HuH-7.5 (cell line): ENCODE measurements around the gene GLMN.

Experiments used
- DNase-seq: peaks from one replicate; pipeline ENCODE4 v3.0.0; 2011; ENCODE audit warnings: low spot score

GLMN gene, protein sequence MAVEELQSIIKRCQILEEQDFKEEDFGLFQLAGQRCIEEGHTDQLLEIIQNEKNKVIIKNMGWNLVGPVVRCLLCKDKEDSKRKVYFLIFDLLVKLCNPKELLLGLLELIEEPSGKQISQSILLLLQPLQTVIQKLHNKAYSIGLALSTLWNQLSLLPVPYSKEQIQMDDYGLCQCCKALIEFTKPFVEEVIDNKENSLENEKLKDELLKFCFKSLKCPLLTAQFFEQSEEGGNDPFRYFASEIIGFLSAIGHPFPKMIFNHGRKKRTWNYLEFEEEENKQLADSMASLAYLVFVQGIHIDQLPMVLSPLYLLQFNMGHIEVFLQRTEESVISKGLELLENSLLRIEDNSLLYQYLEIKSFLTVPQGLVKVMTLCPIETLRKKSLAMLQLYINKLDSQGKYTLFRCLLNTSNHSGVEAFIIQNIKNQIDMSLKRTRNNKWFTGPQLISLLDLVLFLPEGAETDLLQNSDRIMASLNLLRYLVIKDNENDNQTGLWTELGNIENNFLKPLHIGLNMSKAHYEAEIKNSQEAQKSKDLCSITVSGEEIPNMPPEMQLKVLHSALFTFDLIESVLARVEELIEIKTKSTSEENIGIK

DNA sequence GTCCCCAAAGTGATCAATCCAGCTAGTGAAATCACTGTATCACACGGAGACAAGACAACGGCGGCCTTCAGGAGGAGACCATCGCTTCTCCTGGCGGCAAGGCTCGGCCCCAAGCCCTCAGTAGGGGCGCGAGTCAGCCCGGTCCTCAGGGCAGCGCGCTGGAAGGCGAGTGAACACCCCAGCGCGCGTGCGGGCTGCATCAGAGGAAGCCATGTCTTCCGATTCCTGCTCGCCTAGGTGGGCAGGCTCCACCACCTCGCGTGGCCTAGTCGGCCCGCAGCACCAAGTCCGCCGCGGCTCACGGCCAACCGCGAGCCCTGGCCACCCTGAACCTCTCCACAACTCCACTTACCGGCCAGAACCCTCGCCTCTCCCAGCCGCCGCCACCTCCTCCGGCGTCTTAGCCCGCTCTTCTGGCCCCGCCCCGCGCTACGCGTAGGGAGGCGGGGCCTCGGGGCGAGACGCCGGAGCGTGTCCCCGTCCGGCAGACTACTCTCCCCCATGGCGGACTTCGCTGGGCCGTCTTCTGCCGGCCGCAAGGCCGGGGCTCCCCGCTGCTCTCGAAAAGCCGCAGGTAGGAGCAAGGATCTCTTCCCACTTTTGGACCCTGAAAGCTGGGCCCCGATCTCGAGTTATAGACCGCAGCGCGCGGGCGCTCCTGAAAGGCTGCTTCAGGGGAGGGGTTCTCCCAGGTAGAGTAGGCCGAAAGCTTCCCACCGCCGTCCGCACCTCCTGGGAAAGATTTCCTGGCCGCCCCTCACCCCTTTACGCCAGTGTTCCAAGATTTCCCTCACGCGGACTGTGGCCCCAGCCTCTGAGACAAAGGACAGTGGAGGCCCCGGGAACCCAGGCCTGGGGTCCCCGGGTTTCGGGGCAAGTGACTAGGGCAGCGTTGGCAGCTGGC lies at the start of gene GLMN, which contains the start of gene RPAP2:
GLMN (minus strand) TSS at position 415 of the 904 bp plus-strand sequence. CDS start 988 bp downstream, outside the sequence.
RPAP2 (plus strand) TSS at position 487 of the 904 bp plus-strand sequence; CDS start at position 502, 15 bp downstream.
- peak; percentile 43 for DNase-seq

DNA sequence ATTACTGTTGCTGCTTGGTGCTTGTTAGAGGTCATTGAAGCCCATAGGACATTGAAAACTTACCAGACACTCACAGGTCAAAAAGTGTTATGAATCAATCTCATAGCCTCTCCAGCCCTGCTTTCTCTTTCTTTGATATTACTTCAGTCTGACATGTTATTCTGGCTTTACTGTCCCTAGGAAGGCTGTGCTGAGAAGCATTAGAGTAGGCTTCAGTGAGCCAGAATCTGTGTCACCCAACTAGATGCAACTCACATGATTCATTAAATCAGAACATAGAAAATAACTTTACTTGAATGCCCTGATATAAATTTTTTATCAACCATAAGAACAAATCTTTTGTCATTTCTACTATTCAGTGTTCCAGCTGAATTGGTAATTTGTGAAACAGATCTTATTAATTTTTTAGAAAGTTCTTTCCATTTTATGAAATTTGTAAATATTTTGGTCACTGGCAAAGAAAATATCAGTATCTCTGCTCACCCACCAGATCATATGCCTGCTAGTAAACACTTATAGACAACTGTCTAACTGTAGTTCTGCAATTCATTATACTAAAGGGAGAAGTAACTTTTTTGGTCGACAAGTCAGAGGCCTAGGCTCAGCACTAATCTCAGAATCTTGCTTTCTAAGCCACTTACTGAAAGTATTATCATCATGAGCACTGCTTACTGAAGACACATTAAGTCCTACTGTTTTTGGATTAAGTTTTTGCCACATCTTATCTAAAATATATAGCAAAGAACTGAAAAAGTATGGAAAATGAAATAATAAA lies 48.3 kb upstream of the GLMN start:
- DNase-seq = no peak

DNA sequence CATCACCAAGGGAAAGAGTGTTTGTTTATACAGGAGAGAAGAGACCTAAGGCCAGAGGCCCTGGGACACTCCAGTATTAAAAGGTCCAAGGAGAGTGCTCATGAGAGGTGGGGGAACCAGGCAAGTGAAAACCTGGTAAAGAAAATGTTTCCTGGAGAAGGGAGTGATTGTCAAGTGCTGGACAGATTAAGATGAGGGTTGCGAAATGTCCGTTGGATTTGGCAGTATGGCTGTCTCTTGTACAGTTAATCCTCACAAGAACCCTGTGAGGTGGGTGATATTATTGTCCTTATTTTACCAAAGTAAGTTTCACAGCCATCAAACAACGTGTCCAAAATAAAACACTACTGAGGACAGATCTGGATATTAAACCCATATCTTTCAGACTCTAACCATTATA lies 44.3 kb upstream of the GLMN start:
- no peak for DNase-seq

DNA sequence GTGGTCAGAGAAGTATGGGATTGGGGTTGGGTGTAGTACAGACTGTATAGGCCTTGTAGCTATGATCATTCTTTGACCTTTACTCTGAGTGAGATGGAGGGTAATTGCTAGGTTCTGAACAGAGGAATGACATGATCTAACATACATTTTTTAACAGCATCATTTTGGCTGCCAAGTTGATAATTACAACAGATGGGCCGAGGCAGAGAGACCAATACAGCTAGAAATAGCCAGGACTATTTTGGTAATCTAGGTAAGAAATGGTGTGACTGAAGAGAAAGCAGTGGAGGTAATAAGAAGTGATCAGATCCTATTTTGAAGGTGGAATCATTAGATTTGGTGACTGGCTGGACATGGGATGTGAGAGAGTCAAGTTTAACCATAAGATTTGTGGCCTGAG lies 43.6 kb upstream of the GLMN start:
- DNase-seq = no peak

DNA sequence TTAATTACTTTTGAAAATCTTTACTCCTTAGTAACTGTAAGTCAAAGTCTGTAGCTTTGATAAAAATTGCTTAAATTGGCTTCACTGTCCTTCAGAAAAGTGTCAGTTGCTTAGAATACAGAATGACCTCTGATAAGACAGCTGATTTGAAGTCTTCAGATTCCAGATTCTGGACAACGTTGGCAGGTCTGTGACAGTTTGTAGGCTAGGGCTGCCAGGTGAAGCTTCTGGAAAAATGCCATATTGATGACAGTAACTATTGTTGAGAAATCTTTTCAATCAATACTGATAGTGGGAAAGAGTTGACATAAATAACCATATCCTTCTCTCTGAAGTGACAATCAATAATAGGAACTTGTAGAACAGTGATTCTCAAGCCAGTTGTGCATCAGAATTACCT lies 41.4 kb upstream of the GLMN start:
- DNase-seq = no peak

DNA sequence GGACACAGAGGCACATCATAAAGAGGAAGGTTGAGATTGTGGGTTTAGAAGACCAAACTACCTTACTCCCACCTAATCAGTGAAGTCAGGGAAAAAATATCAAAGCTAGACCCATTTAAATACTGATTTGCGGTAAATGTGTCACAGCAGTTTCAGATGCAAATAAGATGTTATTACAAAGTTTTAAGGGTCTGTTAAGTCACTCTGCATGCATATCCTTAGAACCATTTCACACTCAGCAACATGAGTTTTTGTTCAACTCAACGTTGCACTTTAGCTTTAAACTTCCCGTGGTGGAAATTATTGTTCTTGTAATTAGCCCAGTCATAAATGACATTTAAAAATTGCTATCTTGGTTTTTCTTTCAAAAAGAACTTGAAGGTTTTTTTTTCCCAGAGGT lies 34.9 kb upstream of the GLMN start:
- no peak for DNase-seq

DNA sequence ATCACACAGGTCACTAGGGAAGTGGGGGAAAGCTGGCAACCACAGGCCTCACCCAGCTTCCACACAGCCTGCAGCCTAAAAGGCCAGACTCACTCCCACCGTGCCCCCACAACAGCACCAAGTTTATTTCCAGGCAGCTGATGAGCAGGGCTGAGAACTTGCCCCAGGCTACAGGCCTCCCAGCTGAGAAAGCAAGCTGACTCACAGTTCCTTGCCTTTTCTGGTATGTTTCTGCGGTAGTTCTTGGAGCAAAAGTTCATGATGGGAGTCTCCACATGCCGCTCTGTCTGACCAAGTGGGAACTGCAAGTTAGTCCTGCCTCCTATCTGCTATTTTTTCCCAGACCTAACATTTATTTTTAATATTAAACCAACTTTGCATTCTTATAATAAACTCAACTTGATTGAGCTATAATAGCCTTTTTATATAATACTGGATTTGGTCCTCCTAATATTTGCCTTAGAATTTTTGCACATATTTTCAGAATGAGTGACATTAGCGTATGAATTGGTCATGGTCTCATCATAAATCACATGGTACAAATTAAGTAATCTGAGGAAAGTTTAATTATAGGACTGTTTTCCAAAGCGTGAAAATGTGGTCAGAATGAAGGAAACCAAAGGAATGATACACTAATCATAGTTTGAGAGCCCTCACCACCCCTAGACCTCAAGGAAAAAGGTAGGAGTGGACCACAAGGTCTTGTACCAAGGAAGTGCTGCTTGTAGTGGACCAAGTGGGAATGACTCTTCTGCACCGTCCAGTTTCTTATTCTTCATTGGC lies 30.8 kb upstream of the GLMN start:
- no peak for DNase-seq

DNA sequence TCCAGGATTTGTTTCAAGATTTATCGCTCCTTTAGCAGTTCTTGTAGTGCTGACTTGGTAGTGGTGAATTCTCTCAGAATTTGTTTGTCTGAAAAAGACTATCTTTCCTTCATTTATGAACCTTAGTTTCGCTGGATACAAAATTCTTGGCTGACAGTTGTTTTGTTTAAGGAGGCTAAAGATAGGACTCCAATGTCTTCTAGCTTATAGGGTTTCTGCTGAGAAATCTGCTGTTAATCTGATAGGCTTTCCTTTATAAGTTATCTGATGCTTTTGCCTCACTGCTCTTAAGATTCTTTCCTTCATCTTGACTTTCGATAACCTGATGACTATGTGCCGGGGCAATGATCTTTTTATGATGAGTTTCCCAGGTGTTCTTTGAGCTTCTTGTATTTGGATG lies 29.0 kb upstream of the GLMN start:
- no peak for DNase-seq

DNA sequence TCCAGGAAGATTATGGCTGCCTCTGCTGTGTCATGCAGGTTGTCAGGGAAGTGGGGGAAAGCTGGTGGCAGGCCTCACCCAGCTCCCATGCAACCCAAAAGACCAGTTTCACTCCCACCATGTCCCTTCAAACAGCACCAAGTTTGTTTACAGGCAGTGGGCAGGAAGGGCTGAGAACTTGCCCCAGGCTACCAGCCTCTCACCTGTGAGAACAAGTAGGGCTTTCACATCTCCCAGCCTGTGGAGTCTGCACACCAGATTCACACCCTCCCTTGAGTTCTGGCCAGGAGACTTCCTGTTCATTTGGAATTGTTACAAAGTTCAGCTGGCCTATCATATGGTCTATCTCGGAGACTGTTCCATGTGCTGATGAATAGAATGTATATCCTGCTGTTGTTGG lies 27.9 kb upstream of the GLMN start:
- DNase-seq = no peak

DNA sequence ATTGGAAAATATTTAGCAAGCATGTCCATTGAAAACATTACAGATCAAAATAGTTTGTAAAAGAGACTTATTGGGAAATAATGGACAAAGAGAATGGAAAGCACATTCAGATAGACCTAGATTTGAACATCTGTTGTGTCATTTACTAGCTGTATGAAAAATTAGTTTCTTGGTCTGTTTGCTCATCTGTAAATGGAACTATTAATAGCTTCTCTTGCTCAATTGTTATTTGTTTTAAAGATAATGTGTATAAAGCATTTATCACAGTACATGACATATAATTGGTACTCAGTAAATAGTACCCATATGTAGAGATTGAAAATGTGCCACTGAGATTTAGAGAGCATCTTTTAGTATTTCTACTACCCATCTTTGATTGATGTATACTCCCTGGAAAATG lies 26.0 kb upstream of the GLMN start:
- DNase-seq = no peak

DNA sequence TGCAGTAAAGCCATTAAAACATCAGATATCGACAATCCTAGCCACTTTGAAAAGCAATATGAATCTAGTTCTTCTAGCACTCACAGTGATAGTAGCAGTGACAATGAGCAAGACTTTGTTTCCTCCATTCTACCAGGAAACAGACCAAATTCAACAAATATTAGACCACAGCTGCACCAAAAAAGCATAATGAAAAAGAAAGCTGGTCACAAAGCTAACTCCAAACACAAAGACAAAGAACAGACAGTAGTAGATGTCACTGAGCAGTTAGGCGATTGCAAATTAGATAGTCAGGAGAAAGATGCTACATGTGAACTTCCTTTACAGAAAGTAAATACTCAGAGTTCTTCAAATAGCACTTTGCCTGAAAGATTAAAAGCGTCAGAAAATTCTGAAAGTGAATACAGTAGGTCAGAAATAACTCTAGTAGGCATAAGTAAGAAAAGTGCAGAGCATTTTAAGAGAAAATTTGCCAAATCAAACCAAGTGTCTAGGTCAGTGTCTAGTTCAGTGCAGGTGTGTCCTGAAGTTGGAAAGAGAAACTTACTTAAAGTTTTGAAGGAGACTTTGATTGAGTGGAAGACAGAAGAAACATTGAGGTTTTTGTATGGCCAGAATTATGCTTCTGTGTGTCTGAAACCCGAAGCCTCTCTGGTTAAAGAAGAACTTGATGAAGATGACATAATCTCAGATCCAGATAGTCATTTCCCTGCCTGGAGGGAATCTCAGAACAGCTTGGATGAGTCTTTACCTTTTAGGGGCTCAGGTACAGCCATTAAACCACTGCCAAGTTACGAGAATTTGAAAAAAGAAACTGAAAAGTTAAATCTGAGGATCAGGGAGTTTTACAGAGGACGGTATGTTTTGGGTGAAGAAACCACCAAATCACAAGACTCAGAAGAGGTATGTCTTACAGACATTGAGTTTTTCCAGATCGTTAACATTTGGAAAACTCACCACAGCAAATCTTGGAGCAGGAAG lies 25.0 kb upstream of the GLMN start:
- DNase-seq = no peak

DNA sequence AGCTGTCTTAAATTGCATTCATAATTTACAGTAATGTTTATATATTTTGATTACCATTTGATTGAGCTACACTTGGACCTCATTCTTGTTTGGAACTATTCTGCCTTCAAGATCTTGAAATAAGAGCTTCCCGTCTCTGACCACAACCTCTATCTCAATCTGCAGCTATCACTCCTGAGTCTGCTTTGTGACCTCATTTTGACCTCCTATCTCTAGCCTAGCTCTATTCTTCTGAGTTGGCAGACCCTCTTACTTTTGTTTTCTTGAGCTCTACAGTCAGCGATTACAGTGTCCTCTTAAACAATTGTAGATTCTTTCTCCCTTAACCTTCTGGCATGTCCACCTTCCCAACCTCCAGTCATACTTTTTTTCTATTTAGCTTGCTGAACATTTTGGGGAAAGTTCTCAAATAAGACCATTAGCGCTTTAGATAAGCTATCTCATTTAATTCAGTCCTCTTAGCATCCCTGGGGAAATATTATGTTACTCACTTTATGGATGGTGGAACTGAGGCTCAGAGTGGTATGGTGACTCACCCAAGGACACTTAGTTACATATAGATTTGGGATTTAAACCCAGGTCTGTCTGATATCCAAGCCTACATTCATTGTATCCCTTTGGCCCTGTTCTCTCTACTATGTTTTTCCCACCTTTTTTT lies 19.2 kb upstream of the GLMN start:
- DNase-seq = no peak

DNA sequence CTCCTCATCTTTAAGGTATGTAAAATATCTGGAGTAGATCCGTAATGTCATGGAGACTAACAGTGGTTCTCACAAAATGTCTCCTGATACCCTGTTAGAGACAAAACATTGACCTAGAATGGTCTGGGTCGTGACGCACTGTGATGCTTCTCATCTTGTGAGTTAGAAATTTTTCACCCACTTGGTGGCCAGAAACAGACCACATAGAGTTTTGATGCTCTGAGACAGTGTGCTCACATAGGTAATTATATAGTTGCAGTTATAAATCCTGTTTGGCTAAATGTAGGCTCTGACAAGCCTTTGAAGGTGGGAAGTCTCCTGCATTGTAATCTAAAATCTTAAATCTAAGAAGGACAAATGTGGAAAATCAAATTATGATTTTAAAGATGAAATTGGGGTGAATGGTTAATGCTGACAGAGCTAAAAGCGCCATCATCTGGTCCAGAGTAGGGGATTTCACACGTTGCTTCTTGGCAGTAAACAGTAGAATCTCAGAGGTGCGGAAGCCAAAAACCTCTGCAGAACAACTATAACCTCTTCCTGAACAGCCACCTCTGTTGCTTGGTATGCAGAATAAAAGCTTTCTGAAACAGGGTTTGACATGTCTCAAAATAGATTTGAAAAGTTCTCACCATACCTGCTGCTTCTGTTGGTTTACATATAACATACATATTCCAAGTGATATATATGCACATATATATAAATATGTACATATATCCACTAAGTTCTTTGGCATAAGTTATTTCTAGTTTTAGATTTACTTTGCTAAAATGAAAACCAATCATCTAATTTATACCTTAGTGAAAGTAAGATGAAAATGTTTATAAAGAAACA lies 17.2 kb upstream of the GLMN start:
- DNase-seq = no peak

DNA sequence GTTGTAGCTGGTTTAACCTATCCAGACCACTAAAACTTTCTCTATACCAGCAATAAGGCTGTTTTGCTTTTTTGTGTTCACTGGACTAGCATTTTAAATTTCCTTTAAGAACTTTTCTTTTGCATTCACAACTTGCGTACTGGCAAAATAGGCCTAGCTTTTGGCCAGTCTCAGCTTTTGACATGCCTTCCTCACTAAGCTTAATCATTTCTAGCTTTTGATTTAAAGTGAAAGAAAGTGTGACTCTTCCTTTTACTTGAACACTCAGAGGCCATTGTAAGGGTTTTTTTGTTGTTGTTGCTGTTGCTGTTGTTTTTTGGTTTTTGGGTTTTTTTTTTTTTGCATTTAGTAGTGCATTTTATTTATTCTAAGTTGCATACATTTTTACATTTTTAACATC lies 15.2 kb upstream of the GLMN start:
- DNase-seq = no peak

DNA sequence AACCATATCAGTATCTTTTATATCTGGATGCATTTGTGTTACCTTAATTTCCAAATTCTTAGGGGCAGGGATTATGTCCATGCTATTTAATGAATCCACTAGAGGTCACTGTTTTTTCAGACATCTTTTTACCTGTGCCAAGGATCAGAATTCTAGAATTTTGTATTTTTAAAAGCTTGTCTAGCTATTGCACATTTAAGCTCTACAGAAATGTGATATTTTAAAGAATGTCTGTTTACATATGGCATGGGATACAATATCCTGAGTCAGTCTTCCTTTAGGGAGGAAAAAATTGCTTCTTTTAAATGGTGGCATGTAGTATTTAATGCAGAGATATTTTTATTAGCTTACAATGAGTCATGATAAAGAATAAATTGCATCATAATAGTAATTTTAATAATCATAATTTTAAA lies 11.4 kb upstream of the GLMN start:
- DNase-seq = no peak

DNA sequence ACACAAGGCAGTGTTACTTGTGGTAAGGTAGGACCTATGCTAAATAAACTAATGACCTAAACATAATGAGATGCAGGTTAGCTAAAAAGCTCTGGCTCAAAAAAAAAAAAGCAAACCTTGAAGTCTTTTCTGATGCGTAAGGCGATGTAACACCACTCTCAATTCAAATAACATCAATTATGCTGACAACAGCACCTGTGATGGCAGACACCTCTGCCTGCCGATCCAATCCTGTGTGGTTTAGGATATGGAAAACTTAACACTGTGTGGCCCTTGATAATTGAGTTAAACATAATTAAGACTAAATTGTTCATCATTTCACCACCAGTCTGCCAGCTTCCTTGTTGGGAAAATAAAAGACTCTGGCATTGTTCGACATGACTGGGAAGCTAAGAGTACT lies 9.2 kb upstream of the GLMN start:
- no peak for DNase-seq

DNA sequence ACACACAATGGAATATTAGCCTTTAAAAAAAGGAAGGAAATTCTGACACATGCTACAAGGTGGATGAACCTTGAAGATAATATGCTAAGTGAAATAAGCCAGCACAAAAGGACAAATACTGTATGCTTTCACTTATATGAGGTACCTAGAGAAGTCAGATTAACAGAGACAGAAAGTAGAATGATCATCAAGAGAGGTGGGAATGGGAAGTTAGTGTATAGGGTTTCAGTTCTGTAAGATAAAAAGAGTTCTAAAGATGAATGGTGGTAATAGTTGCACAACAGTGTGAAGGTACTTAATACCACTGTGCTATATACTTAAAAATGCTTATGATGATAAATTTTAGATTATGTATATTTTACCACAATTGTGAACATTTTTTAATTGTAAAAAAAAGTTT lies 7.2 kb upstream of the GLMN start:
- DNase-seq = no peak

DNA sequence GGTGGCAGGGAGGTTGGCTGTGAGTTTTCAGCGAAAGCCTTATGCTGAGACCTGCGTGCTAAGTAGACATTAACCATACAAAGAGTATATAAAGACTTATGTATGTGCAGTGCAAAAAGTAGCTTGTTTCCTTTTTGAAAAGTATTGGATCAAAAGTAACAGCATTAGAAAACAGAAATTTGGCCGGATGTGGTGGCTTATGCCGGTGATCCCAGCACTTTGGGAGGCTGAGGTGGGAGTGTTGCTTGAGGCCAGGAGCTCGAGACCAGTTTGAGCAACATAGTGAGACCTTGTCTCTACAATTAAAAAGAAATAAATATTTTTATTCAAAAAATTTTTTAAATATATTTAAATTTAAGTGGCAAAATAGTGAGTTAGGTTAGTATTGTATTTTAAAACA lies 2.2 kb upstream of the GLMN start:
- no peak for DNase-seq
